Stimulated activated CD8-positive, alpha-beta memory T cell treated with anti-CD3 and anti-CD28 coated beads, Interleukin-15, amount 100 ng/mL, for 48 hours (primary cell): ENCODE results near the gene NDUFA12.

Experiments used
- DNase-seq, 2 donors: peaks; one replicate each; pipeline ENCODE4 v3.0.0-alpha.2; 2020; ENCODE audit warnings: low read depth in 2 of 2

The NDUFA12 gene

DNA sequence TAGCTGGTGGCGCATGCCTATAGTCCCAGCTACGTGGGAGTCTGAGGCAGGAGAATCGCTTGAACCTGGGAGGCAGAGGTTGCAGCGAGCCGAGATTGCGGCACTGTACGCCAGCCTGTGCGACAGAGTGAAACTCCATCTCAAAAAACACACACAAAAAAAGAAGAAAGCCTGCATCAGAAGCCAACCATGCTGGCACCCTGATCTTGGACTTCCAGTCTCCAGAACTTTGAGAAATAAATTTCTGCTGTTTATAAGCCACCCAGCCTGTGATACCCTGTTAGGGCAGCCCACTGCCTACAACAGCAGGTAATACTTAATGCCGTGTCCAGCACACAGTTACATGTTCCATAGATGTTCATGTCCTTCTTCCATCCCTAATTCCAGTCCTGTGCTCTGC lies 62.7 kb downstream of the NDUFA12 start:
- no peak for DNase-seq

DNA sequence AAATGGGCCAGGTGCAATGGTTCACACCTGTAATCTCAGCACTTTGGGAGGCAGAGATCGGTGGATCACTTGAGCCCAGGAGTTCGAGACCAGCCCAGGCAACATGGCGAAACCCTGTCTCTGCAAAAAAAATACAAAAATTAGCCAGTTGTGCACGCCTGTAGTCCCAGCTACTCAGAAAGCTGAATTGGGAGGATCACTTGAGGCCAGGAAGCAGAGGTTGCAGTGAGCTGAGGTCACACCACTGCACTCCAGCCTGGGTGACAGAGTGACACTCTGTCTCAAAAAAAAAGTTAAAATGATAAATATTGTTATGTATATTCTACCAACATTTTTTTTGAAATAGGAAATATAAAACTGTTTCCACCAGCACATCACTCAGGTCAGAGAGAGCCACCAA lies 64.9 kb downstream of the NDUFA12 start:
- no peak for DNase-seq

DNA sequence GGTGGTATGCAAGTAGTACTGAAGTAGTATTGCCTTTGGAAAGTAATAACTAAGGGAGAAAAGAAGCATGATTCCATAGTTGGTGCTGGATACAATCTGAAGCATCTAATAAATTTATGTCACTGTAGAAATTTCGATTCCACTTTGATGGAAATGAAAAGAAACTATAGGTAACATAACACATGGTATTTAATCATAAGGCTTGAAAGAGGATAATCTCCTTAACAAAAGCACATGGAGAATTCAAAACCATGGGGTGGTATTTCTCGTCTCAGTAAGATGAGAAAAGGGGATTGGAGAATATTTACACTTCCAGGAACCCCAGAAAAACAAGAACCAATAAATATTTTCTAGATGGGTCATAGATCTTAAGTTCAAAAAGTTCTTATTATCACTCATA lies 72.7 kb downstream of the NDUFA12 start:
- no peak for DNase-seq

DNA sequence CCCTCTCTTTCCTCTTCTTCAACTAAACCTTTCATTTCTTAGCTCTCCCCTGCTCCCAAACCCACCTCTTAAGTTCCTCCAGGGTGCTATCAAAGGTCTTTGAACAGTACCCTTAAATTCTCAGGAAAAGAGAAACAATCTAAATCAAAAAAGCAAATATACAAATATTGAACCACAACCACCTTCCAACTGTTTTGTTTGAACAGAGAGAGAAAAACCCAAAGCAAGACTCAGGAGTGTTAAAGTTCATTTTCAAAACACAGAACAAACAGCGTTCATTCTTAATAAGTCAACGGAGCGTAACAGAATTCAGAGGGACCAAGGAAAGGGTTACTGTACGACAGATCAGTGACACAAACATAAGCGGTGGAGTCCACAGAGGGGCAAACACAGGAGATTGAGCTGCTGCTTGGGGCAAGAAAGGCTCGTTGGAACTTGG lies 73.3 kb downstream of the NDUFA12 start:
- DNase-seq = no peak

- no peak for DNase-seq
Measured at GRCh38 chr12:94929780-94930179, 73.7 kb downstream of the NDUFA12 start.

- DNase-seq = no peak
Measured at GRCh38 chr12:94925729-94926128, 77.8 kb downstream of the NDUFA12 start.

- no peak for DNase-seq
Measured at GRCh38 chr12:94925206-94925605, 78.3 kb downstream of the NDUFA12 start.

DNA sequence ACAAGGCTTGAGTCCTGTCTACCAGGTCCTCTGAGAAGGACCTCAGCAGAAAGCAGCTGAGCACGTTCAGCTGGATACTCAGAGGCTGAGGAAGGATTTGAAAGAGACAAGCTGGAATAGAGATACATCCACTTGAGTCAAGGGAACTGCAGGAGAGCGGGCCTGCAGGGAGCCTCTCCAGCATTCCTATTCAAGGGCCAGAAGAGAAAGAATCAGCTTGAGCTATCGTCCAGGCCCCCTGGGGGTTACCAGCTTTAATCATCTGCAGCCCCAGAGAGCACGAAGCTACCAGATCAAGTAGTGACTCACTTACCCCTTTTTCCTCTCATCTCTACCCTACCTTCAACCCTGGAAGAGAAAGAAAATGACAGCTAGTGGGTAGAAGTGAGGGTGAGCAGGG lies 80.9 kb downstream of the NDUFA12 start:
- no peak for DNase-seq
